ENCODE measurements around the gene OR2V2. TPM values are rescaled to one million over a fixed set of nuclear protein-coding genes. Genes with fewer than 3 reads are reported as not detected.

Gene OR2V2
- total RNA-seq, 1 experiment from 2014 or later = not detected

- H3F3A ChIP-seq (ENCODE audit: low read length, unreplicated experiment) = no peaks in the 10 kb centered on the region
- ChIA-PET POLR2A (ENCODE audit: unreplicated experiment) (interaction anchor here (1.0 to 1.4 kb wide), 2 partner anchors 13 to 14 kb away, joined by 3 to 6 read pairs; no protein-coding TSS in a partner anchor), CTCF (interaction anchor here (0.6 to 1.2 kb wide), 2 partner anchors 9 to 21 kb away, joined by 3 to 6 read pairs; no protein-coding TSS in a partner anchor)
- no peaks in the 10 kb centered on the region for H3K36me3 ChIP-seq (ENCODE audit: low read depth, low read length)
- no peak overlapping the region for H3K9ac ChIP-seq (ENCODE audit: low read length)
- peak overlapping the region; percentile 85 for H3K4me3 ChIP-seq (ENCODE audit: low read length)
- H2AFZ ChIP-seq (ENCODE audit: low read length) = peak overlapping the region; percentile 95
- BruUV-seq (replicated peaks) = no TSS peak
- no peaks in the 10 kb centered on the region for H3K9me3 ChIP-seq (ENCODE audit: low read length)
- peak overlapping the region; percentile 85 for H3K4me2 ChIP-seq (ENCODE audit: low read length)
- TF ChIP-seq EZH2 (IDR thresholded peaks at IDR 0.05; ENCODE audit: low read length, unreplicated experiment) (no peak), EZH2phosphoT487 (IDR thresholded peaks at IDR 0.05; ENCODE audit: borderline replicate concordance, low read length) (no peak)
- TF ChIP-seq, protein P1, sequence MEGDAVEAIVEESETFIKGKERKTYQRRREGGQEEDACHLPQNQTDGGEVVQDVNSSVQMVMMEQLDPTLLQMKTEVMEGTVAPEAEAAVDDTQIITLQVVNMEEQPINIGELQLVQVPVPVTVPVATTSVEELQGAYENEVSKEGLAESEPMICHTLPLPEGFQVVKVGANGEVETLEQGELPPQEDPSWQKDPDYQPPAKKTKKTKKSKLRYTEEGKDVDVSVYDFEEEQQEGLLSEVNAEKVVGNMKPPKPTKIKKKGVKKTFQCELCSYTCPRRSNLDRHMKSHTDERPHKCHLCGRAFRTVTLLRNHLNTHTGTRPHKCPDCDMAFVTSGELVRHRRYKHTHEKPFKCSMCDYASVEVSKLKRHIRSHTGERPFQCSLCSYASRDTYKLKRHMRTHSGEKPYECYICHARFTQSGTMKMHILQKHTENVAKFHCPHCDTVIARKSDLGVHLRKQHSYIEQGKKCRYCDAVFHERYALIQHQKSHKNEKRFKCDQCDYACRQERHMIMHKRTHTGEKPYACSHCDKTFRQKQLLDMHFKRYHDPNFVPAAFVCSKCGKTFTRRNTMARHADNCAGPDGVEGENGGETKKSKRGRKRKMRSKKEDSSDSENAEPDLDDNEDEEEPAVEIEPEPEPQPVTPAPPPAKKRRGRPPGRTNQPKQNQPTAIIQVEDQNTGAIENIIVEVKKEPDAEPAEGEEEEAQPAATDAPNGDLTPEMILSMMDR (conservative IDR thresholded peaks at IDR 0.05; ENCODE audit: low read depth, low read length) = no peak
- H3K27me3 ChIP-seq (ENCODE audit: low read length) = no peaks in the 10 kb centered on the region
- DNase-seq = no peak
- H4K20me1 ChIP-seq (ENCODE audit: low read length) = no peaks in the 10 kb centered on the region
- peaks cover 18% of the 10 kb centered on the region for H3K4me1 ChIP-seq (ENCODE audit: insufficient read depth, low read length)
- intact Hi-C loops (cut with micrococcal nuclease) = no loop called here
- peaks cover 5% of the 10 kb centered on the region; the same call in 1 of the 2 replicates for H3K79me2 ChIP-seq (ENCODE audit: low read length)
- no peak for ATAC-seq
- no peaks in the 10 kb centered on the region for H3K9me2 ChIP-seq (replicated peaks; ENCODE audit: low read length)
- no peak overlapping the region for H3K27ac ChIP-seq (ENCODE audit: low read length)
Measured at GRCh38 chr5:181205761-181206649, 58.6 kb downstream of the OR2V2 start.

DNA sequence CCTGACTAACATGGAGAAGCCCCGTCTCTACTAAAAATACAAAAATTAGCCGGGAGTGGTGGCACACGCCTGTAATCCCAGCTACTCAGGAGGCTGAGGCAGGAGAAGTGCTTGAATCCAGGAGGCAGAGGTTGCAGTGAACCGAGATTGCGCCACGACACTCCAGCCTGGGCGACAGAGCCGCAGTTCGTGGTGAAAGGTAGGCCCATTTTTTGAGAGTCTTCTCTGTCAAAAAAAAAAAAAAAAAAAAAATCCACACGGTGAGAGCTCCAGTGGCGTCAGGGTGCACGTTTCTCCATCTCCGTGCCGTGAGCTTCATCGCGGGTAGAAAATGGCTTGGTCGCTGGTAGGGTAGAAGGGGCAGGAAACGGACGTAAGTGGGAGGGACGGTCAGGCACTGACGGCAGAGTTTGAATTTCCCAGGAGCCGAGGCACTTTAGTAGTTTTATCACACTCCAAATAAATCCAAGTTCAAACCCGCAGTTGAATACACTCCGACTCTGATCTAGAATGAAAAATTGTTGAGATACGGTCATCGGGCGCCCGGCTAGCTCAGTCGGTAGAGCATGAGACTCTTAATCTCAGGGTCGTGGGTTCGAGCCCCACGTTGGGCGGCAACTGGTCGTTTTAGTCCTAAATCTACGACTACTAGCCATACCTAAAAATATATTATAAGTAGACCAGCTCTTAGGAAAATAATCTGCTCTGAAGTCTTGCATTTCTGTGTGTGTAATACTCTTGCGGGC lies 60.0 kb downstream of the OR2V2 start:
- POLR2A ChIA-PET (ENCODE audit: unreplicated experiment) = interaction anchor here (0.6 to 1.4 kb wide), 7 partner anchors 14 to 231 kb away, joined by 3 to 9 read pairs (median 5); partner anchors contain the start of gene RACK1
- ATAC-seq (peak; percentile 51), DNase-seq (peak; percentile 96)
- H3K4me2 ChIP-seq (ENCODE audit: low read length) = peak overlapping the region; percentile 85
- peak overlapping the region; percentile 69 for H3K27ac ChIP-seq (ENCODE audit: low read length)
- CTCF ChIA-PET = interaction anchor here (1.0 to 1.2 kb wide), 3 partner anchors 19 to 34 kb away, joined by 3 to 7 read pairs (median 3); no protein-coding TSS in a partner anchor
- peak overlapping the region; percentile 88 for H2AFZ ChIP-seq (ENCODE audit: low read length)
- no peaks in the 10 kb centered on the region for H3K27me3 ChIP-seq (ENCODE audit: low read length)
- intact Hi-C loops (cut with micrococcal nuclease) = loop anchor here (1.0 kb wide), 3 partner anchors 11 to 19 kb away; partner anchors contain the start of gene TRIM41
- H3K4me1 ChIP-seq (ENCODE audit: insufficient read depth, low read length) = peaks cover 18% of the 10 kb centered on the region
- H3K9me3 ChIP-seq (ENCODE audit: low read length) = no peaks in the 10 kb centered on the region
- H3F3A ChIP-seq (ENCODE audit: low read length, unreplicated experiment) = no peaks in the 10 kb centered on the region
- no peaks in the 10 kb centered on the region for H4K20me1 ChIP-seq (ENCODE audit: low read length)
- TF ChIP-seq EZH2phosphoT487 (IDR thresholded peaks at IDR 0.05; ENCODE audit: borderline replicate concordance, low read length) = no peak
- TF ChIP-seq, protein P1 (conservative IDR thresholded peaks at IDR 0.05; ENCODE audit: low read depth, low read length) = no peak
- no peak for TF ChIP-seq EZH2 (IDR thresholded peaks at IDR 0.05; ENCODE audit: low read length, unreplicated experiment)
- no peaks in the 10 kb centered on the region for H3K36me3 ChIP-seq (ENCODE audit: low read depth, low read length)
- H3K4me3 ChIP-seq (ENCODE audit: low read length) = peak overlapping the region; percentile 85
- TSS peak; percentile 100 for BruUV-seq (replicated peaks)
- H3K79me2 ChIP-seq (ENCODE audit: low read length) = peaks cover 5% of the 10 kb centered on the region; the same call in 1 of the 2 replicates
- no peaks in the 10 kb centered on the region for H3K9me2 ChIP-seq (replicated peaks; ENCODE audit: low read length)
- H3K9ac ChIP-seq (ENCODE audit: low read length) = peak overlapping the region; percentile 77
